ENCODE data around the gene GNL3L. TPM values are rescaled to one million over a fixed set of nuclear protein-coding genes. Genes with fewer than 3 reads are reported as not detected.
"Not testable (repeated sequence)": the region's sequence is repeated elsewhere in the genome, so short reads cannot be mapped to it uniquely, and the experiment has no call there.

GNL3L gene
- total RNA-seq, 3 donors from 2014 or later = 23.2 to 33.5 (median 30.2) TPM

DNA sequence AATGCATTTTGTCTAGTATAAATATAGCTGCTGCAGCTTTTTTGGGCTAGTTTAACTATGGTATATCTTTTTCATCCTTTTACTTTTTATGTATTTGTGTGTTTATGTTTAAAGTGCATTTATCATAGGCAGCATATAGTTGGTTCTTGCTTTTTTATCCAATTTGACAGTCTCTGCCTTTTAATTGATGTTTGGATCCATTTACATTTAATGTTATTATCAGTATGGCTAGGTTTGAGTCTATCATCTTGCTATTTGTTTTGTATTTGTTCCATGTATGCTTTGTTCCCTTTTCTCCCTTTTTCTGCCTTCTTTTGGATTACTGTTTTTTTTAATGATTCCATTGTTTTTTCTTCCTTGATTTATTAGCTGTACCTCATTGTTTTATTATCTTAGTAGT is 40.3 kb downstream of the GNL3L start:
- TF ChIP-seq, protein P1, sequence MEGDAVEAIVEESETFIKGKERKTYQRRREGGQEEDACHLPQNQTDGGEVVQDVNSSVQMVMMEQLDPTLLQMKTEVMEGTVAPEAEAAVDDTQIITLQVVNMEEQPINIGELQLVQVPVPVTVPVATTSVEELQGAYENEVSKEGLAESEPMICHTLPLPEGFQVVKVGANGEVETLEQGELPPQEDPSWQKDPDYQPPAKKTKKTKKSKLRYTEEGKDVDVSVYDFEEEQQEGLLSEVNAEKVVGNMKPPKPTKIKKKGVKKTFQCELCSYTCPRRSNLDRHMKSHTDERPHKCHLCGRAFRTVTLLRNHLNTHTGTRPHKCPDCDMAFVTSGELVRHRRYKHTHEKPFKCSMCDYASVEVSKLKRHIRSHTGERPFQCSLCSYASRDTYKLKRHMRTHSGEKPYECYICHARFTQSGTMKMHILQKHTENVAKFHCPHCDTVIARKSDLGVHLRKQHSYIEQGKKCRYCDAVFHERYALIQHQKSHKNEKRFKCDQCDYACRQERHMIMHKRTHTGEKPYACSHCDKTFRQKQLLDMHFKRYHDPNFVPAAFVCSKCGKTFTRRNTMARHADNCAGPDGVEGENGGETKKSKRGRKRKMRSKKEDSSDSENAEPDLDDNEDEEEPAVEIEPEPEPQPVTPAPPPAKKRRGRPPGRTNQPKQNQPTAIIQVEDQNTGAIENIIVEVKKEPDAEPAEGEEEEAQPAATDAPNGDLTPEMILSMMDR (IDR thresholded peaks at IDR 0.05) = no peak
- intact Hi-C loops (cut with DNase I, micrococcal nuclease) = no loop called here
- no peak overlapping the region for H3K4me3 ChIP-seq
- no peak for DNase-seq
- ATAC-seq = no peak
- H3K9me3 ChIP-seq = no peaks in the 10 kb centered on the region
- H3K4me1 ChIP-seq (ENCODE audit: low read depth) = no peaks in the 10 kb centered on the region
- H3K36me3 ChIP-seq (ENCODE audit: low read depth) = no peaks in the 10 kb centered on the region

DNA sequence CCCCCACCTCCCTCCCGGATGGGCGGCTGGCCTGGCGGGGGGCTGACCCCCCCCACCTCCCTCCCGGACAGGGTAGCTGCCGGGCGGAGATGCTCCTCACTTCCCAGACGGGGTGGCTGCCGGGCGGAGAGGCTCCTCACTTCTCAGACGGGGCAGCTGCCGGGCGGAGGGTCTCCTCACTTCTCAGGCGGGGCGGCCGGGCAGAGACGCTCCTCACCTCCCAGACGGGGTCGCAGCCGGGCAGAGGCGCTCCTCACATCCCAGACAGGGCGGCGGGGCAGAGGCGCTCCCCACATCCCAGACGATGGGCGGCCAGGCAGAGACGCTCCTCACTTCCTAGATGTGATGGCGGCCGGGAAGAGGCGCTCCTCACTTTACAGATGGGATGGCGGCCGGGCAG is 42.6 kb downstream of the GNL3L start:
- intact Hi-C loops (cut with DNase I, micrococcal nuclease); H3K4me3 ChIP-seq; H3K9me3 ChIP-seq; H3K36me3 ChIP-seq (ENCODE audit: low read depth); H3K4me1 ChIP-seq (ENCODE audit: low read depth); DNase-seq; ATAC-seq: not testable (repeated sequence)

DNA sequence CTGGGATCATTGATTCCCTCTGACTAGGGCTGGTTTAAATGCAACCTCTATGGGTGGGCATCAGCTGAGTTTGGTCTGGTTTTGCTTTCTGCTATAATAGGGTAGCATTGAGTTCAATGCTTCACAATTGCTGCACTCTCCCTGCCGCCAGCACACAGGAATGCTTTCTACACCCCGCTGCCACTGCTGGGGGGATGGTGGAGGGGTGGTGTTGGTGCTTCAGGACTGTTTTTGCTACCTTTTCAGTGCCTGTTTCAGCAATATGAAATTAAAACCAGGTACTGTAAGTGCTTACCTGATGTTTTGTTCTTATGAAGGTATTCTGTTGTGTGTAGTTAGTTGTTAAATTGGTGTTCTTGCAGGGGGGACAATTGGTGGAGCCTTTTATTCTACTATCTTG is 67.7 kb downstream of the GNL3L start:
- H3K9me3 ChIP-seq = no peaks in the 10 kb centered on the region
- TF ChIP-seq, protein P1 (IDR thresholded peaks at IDR 0.05) = no peak
- ATAC-seq = no peak
- DNase-seq = no peak
- no peaks in the 10 kb centered on the region for H3K36me3 ChIP-seq (ENCODE audit: low read depth)
- no peak overlapping the region for H3K4me3 ChIP-seq
- intact Hi-C loops (cut with DNase I, micrococcal nuclease) = no loop called here
- no peaks in the 10 kb centered on the region for H3K4me1 ChIP-seq (ENCODE audit: low read depth)

DNA sequence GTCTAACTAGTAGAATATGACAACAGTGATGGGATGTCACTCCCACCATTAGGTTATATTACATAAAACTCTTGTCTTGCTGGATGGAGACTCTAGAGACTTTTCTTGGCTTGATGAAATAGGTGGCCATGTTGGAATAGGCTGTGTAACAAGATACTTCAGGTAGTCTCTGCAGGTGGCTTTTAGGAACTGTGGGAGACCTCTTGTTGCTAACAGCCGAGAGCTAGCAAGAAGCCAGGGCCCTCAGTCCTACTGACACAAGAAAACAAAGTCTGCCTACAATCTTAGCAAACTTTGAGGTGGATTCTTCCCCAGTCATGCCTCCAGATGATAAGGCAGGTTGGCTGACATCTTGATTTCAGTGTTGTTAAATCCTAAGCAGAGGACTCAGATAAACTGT is 72.5 kb downstream of the GNL3L start:
- H3K4me1 ChIP-seq (ENCODE audit: low read depth) = no peaks in the 10 kb centered on the region
- H3K4me3 ChIP-seq = no peak overlapping the region
- no peaks in the 10 kb centered on the region for H3K36me3 ChIP-seq (ENCODE audit: low read depth)
- intact Hi-C loops (cut with DNase I, micrococcal nuclease) = no loop called here
- DNase-seq = no peak
- ATAC-seq = no peak
- no peaks in the 10 kb centered on the region for H3K9me3 ChIP-seq
- TF ChIP-seq, protein P1 (IDR thresholded peaks at IDR 0.05) = no peak

Other genes with a start within 250 kb of the GNL3L start
- 1 to 10 TPM in 1 of 3 donors, under 1 TPM in 2; 0.14 to 2.0 (median 0.27) TPM for gene WNK3, start 172.2 kb upstream of the GNL3L start, total RNA-seq
- 10 to 100 TPM; 36.4 to 49.0 (median 36.7) TPM for gene TSR2, start 89.8 kb upstream of the GNL3L start, total RNA-seq
- 1 to 10 TPM; 2.0 to 8.1 (median 3.5) TPM for gene FGD1, start 34.0 kb upstream of the GNL3L start, total RNA-seq

All from mucosa of descending colon (tissue), 3 donors.